Measurements from ENCODE around the gene NRROS. TPM values are rescaled to one million over a fixed set of nuclear protein-coding genes. Genes with fewer than 3 reads are reported as not detected.

Gene NRROS
- polyA plus RNA-seq, 2 donors, result 0.77 to 0.92 TPM

DNA sequence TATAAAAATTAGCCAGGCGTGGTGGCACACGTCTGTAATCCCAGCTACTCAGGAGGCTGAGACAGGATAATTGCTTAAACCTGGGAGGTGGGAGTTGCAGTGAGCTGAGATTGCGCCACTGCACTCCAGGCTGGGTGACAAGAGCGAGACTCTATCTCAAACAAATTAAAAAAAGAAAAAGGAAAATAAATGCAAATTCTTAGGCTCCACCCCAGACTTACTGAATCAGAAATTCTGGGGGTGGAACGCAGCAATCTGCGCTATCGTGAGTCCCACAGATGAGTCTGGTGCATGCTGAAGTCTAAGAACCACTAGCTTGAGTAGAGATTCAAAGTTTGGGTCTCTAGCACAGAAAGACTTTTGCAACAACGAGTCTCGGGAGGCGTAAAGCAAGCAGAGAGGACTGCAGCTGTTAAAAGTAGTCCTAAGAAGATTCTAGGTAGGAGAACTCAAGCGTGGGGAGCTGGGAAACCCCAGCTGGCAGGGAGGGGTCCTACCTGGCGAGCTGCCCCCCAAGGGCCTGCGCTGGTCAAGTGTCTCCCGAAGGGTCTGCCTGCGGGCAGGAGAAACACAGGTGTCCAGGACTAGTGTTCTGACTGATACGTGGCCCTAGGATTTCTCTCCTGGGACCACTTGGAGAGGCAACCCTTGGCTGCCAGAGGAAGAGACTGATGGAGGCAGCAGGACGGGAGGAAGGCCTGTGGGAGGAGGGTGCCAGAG lies 50.6 kb downstream of the NRROS start:
- H3K4me1 ChIP-seq (ENCODE audit: control insufficient read depth in 2 of 2, insufficient read depth in 2 of 2, low read length in 1 of 2), result peaks cover 0 to 2% of the 10 kb centered on the region in 2 donors
- H3K27me3 ChIP-seq (ENCODE audit: control insufficient read depth in 1 of 2, insufficient read depth in 2 of 2, low read length in 2 of 2), result no peaks in the 10 kb centered on the region
- peaks cover 0 to 5% of the 10 kb centered on the region in 2 donors for H3K9me3 ChIP-seq (ENCODE audit: control insufficient read depth in 2 of 2, insufficient read depth in 1 of 2, low read depth in 1 of 2, low read length in 1 of 2)
- H3K27ac ChIP-seq (ENCODE audit: low read depth in 2 of 2, low read length in 1 of 2), result no peak overlapping the region
- no peak overlapping the region for H3K4me3 ChIP-seq (ENCODE audit: low read depth in 1 of 2, low read length in 2 of 2)
- WGBS, 2 donors, result 91 to 94% methylated on average over 17 of the region's 17 CpGs
- no peaks in the 10 kb centered on the region for H3K36me3 ChIP-seq (ENCODE audit: control insufficient read depth in 2 of 2, insufficient read depth in 2 of 2, low read length in 1 of 2)

DNA sequence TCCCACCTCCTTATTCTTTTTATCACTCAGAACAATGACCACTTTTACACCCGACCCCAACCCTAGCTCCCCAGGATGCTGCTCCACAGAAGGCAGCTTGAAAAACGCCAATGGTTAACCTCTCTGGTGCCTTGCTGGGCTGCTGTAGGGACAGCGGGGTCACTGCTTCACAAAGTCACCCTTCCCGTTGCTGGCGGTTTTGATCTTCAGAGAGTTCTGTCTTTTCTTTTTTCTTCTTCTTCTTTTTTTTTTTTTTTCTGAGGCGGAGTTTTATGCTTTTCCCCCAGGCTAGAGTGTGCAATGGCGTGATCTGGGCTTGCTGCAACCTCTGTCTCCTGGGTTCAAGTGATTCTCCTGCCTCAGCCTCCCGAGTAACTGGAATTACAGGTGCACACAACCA lies 51.9 kb downstream of the NRROS start:
- Histone ChIP-seq H3K9me3 (ENCODE audit: control insufficient read depth in 2 of 2, insufficient read depth in 1 of 2, low read depth in 1 of 2, low read length in 1 of 2) (peaks cover 0 to 6% of the 10 kb centered on the region in 2 donors), H3K4me3 (ENCODE audit: low read depth in 1 of 2, low read length in 2 of 2) (no peak overlapping the region), H3K4me1 (ENCODE audit: control insufficient read depth in 2 of 2, insufficient read depth in 2 of 2, low read length in 1 of 2) (peaks cover 0 to 4% of the 10 kb centered on the region in 2 donors), H3K27ac (ENCODE audit: low read depth in 2 of 2, low read length in 1 of 2) (no peak overlapping the region), H3K36me3 (ENCODE audit: control insufficient read depth in 2 of 2, insufficient read depth in 2 of 2, low read length in 1 of 2) (no peaks in the 10 kb centered on the region), H3K27me3 (ENCODE audit: control insufficient read depth in 1 of 2, insufficient read depth in 2 of 2, low read length in 2 of 2) (no peaks in the 10 kb centered on the region)
- WGBS, 2 donors, result 69 to 70% methylated on average over 8 of the region's 8 CpGs

DNA sequence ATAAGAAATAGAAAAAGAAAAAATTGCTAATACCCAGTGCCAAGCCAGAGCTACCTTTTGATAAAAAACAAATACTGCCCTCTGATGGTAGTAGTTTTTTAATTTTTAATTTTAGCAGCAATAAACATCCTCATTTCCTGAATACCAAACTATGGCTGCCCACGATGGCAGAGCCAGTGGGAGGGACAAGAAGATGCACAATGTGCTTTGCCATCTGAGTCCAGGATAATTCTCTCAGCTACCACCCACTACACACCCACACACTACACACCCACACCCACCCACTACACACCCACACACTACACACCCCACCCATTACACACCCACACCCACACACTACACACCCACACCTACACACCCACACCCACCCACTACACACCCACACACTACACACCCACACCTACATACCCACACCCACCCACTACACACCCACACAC lies 54.7 kb downstream of the NRROS start:
- peaks cover 0 to 4% of the 10 kb centered on the region in 2 donors for H3K4me1 ChIP-seq (ENCODE audit: control insufficient read depth in 2 of 2, insufficient read depth in 2 of 2, low read length in 1 of 2)
- peaks cover 0 to 6% of the 10 kb centered on the region in 2 donors for H3K9me3 ChIP-seq (ENCODE audit: control insufficient read depth in 2 of 2, insufficient read depth in 1 of 2, low read depth in 1 of 2, low read length in 1 of 2)
- 0% methylated on average over 1 of the region's 1 CpG for WGBS, 2 donors
- H3K27me3 ChIP-seq (ENCODE audit: control insufficient read depth in 1 of 2, insufficient read depth in 2 of 2, low read length in 2 of 2), result no peaks in the 10 kb centered on the region
- peak overlapping the region in 1 of 2 donors; percentile 3 for H3K27ac ChIP-seq (ENCODE audit: low read depth in 2 of 2, low read length in 1 of 2)
- no peak overlapping the region for H3K4me3 ChIP-seq (ENCODE audit: low read depth in 1 of 2, low read length in 2 of 2)
- H3K36me3 ChIP-seq (ENCODE audit: control insufficient read depth in 2 of 2, insufficient read depth in 2 of 2, low read length in 1 of 2), result no peaks in the 10 kb centered on the region

DNA sequence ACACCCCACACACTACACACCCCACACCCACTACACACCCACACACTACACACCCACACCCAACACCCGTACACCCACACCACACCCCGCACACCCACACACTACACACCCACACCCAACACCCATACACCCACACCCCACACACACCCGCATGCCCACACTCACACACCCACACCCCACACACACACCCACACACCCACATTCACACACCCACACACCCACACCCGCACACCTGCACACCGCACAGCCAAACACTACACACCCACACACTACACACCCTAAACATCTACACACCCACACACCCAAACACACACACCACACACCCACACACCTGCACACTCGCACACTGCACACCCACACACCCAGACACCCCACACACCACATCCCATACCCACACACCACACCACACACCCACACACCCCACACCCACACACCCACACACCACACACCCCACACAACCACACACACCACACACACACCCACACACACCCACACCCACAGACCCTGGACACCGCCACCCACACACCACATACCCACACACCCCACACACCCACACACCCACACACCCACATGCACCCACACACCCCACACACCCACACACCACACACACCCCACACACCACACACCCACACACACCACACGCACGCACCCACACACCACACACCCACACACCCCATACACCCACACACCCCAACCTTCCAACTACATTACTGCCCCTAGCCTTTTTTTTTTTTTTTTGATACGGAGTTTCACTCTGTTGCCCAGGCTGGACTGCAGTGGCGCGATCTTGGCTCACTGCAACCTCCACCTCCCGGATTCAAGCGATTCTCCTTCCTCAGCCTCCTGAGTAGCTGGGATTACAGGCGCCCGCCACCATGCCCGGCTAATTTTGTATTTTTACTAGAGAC lies 55.7 kb downstream of the NRROS start:
- 87 to 90% methylated on average over 16 to 17 of the region's 17 CpGs for WGBS, 2 donors
- H3K4me3 ChIP-seq (ENCODE audit: low read depth in 1 of 2, low read length in 2 of 2), result peak overlapping the region in 1 of 2 donors; percentile 2
- H3K4me1 ChIP-seq (ENCODE audit: control insufficient read depth in 2 of 2, insufficient read depth in 2 of 2, low read length in 1 of 2), result peaks cover 0 to 4% of the 10 kb centered on the region in 2 donors
- H3K27me3 ChIP-seq (ENCODE audit: control insufficient read depth in 1 of 2, insufficient read depth in 2 of 2, low read length in 2 of 2), result no peaks in the 10 kb centered on the region
- peaks cover 0 to 6% of the 10 kb centered on the region in 2 donors for H3K9me3 ChIP-seq (ENCODE audit: control insufficient read depth in 2 of 2, insufficient read depth in 1 of 2, low read depth in 1 of 2, low read length in 1 of 2)
- no peaks in the 10 kb centered on the region for H3K36me3 ChIP-seq (ENCODE audit: control insufficient read depth in 2 of 2, insufficient read depth in 2 of 2, low read length in 1 of 2)
- no peak overlapping the region for H3K27ac ChIP-seq (ENCODE audit: low read depth in 2 of 2, low read length in 1 of 2)

GRCh38 chr3:196695849-196696226 lies 56.3 kb downstream of the NRROS start:
- no peak overlapping the region for H3K27ac ChIP-seq (ENCODE audit: low read depth in 2 of 2, low read length in 1 of 2)
- peaks cover 0 to 4% of the 10 kb centered on the region in 2 donors for H3K4me1 ChIP-seq (ENCODE audit: control insufficient read depth in 2 of 2, insufficient read depth in 2 of 2, low read length in 1 of 2)
- WGBS, 2 donors, result 75 to 76% methylated on average over 5 of the region's 5 CpGs
- H3K36me3 ChIP-seq (ENCODE audit: control insufficient read depth in 2 of 2, insufficient read depth in 2 of 2, low read length in 1 of 2), result no peaks in the 10 kb centered on the region
- no peak overlapping the region for H3K4me3 ChIP-seq (ENCODE audit: low read depth in 1 of 2, low read length in 2 of 2)
- H3K27me3 ChIP-seq (ENCODE audit: control insufficient read depth in 1 of 2, insufficient read depth in 2 of 2, low read length in 2 of 2), result no peaks in the 10 kb centered on the region
- H3K9me3 ChIP-seq (ENCODE audit: control insufficient read depth in 2 of 2, insufficient read depth in 1 of 2, low read depth in 1 of 2, low read length in 1 of 2), result peaks cover 0 to 6% of the 10 kb centered on the region in 2 donors

DNA sequence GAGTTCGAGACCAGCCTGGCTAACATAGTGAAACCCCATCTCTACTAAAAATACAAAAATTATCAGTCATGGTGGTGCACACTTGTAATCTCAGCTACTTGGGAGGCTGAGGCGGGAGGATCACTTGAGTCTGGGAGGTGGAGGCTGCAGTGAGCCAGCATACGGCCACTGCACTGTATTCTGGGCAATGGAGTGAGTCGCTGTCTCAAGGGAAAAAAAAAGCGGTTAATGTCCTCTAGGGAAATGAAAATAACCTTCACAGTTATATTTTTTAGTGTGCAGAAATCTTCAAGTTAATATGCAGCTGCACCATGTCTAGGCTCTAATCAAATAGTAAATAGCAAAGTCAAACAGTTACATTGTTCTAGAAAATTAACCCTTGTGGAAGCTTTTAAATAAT lies 57.8 kb downstream of the NRROS start:
- no peak overlapping the region for H3K27ac ChIP-seq (ENCODE audit: low read depth in 2 of 2, low read length in 1 of 2)
- H3K4me1 ChIP-seq (ENCODE audit: control insufficient read depth in 2 of 2, insufficient read depth in 2 of 2, low read length in 1 of 2), result peaks cover 0 to 4% of the 10 kb centered on the region in 2 donors
- no peak overlapping the region for H3K4me3 ChIP-seq (ENCODE audit: low read depth in 1 of 2, low read length in 2 of 2)
- H3K36me3 ChIP-seq (ENCODE audit: control insufficient read depth in 2 of 2, insufficient read depth in 2 of 2, low read length in 1 of 2), result no peaks in the 10 kb centered on the region
- H3K27me3 ChIP-seq (ENCODE audit: control insufficient read depth in 1 of 2, insufficient read depth in 2 of 2, low read length in 2 of 2), result no peaks in the 10 kb centered on the region
- peaks cover 0 to 6% of the 10 kb centered on the region in 2 donors for H3K9me3 ChIP-seq (ENCODE audit: control insufficient read depth in 2 of 2, insufficient read depth in 1 of 2, low read depth in 1 of 2, low read length in 1 of 2)
- WGBS, 2 donors, result 75 to 88% methylated on average over 5 of the region's 5 CpGs

DNA sequence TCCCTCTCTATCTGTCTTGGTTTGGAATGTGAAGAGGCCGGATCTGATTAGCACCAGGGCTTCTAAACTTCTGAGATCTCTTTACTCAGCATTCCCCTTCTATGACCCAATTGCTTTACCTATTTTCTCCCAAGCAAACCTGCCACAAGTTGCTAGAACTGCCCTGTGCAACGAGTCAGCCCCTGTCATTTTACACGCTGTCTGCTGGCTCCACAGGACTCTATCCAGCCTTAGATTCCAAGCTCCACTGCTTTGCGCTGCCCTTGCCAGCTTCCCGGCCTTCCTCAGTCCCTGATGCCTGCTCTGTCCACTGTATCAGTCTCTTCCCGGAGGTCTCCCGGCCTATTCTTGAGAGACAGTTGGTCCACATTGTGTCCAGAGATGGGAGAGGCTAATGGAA lies 60.3 kb downstream of the NRROS start:
- Histone ChIP-seq H3K4me1 (ENCODE audit: control insufficient read depth in 2 of 2, insufficient read depth in 2 of 2, low read length in 1 of 2) (peaks cover 0 to 4% of the 10 kb centered on the region in 2 donors), H3K27ac (ENCODE audit: low read depth in 2 of 2, low read length in 1 of 2) (no peak overlapping the region), H3K27me3 (ENCODE audit: control insufficient read depth in 1 of 2, insufficient read depth in 2 of 2, low read length in 2 of 2) (no peaks in the 10 kb centered on the region), H3K9me3 (ENCODE audit: control insufficient read depth in 2 of 2, insufficient read depth in 1 of 2, low read depth in 1 of 2, low read length in 1 of 2) (peaks cover 0 to 5% of the 10 kb centered on the region in 2 donors), H3K4me3 (ENCODE audit: low read depth in 1 of 2, low read length in 2 of 2) (no peak overlapping the region), H3K36me3 (ENCODE audit: control insufficient read depth in 2 of 2, insufficient read depth in 2 of 2, low read length in 1 of 2) (no peaks in the 10 kb centered on the region)
- 89% methylated on average over 7 of the region's 7 CpGs for WGBS, 2 donors

DNA sequence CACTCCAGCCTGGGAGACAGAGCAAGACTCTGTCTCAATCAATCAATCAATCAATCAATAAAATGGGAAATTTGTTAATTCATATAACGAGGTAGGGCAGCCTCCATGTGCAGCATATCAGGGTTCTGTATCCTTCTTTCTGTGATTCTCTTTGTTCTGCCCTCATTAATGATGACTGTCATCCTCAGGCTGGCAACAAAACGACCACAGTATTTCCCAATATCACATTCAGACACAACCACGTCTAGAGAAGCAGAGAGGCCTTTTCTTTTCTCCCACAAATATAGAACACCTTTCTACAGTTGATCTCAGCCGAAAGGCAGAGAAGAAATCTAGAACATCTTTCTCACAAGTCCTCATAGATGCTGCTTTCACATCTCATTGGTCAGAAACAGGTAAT lies 61.3 kb downstream of the NRROS start:
- Histone ChIP-seq H3K9me3 (ENCODE audit: control insufficient read depth in 2 of 2, insufficient read depth in 1 of 2, low read depth in 1 of 2, low read length in 1 of 2) (no peaks in the 10 kb centered on the region), H3K4me1 (ENCODE audit: control insufficient read depth in 2 of 2, insufficient read depth in 2 of 2, low read length in 1 of 2) (no peaks in the 10 kb centered on the region), H3K4me3 (ENCODE audit: low read depth in 1 of 2, low read length in 2 of 2) (no peak overlapping the region), H3K36me3 (ENCODE audit: control insufficient read depth in 2 of 2, insufficient read depth in 2 of 2, low read length in 1 of 2) (no peaks in the 10 kb centered on the region), H3K27ac (ENCODE audit: low read depth in 2 of 2, low read length in 1 of 2) (no peak overlapping the region), H3K27me3 (ENCODE audit: control insufficient read depth in 1 of 2, insufficient read depth in 2 of 2, low read length in 2 of 2) (no peaks in the 10 kb centered on the region)
- WGBS, 2 donors, result 82 to 83% methylated on average over 4 of the region's 4 CpGs

DNA sequence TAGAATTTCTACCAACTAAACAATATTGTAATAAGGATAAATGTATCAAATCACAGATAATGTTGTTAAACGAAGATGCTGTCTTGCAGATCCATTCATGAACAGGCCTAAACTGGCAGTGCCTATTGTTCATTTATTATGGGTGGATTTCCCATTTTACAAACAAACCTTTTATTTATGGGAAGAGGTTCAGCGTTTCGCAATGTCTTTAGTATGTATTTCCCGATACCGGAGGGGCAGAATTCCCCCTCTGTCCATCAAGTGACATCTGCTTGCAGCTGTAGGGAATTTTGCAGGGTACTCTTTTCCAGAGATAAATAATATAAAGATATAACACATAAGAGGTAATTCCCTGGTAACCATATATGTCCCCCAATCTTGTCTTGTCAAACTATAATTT lies 66.8 kb downstream of the NRROS start:
- H3K27ac ChIP-seq (ENCODE audit: low read depth in 2 of 2, low read length in 1 of 2), result no peak overlapping the region
- WGBS, 2 donors, result 47 to 61% methylated on average over 5 of the region's 5 CpGs
- H3K4me3 ChIP-seq (ENCODE audit: low read depth in 1 of 2, low read length in 2 of 2), result no peak overlapping the region
- H3K36me3 ChIP-seq (ENCODE audit: control insufficient read depth in 2 of 2, insufficient read depth in 2 of 2, low read length in 1 of 2), result no peaks in the 10 kb centered on the region
- H3K9me3 ChIP-seq (ENCODE audit: control insufficient read depth in 2 of 2, insufficient read depth in 1 of 2, low read depth in 1 of 2, low read length in 1 of 2), result no peaks in the 10 kb centered on the region
- no peaks in the 10 kb centered on the region for H3K27me3 ChIP-seq (ENCODE audit: control insufficient read depth in 1 of 2, insufficient read depth in 2 of 2, low read length in 2 of 2)
- H3K4me1 ChIP-seq (ENCODE audit: control insufficient read depth in 2 of 2, insufficient read depth in 2 of 2, low read length in 1 of 2), result peaks cover 0 to 2% of the 10 kb centered on the region in 2 donors

All from esophagus (tissue), 2 donors.